ENCODE data around the gene MCM7. TPM values are rescaled to one million over a fixed set of nuclear protein-coding genes. Genes with fewer than 3 reads are reported as not detected.
A peak's percentile ranks its signal among the peaks of the same experiment; 100 is the strongest.

MCM7 gene
- total and polyA plus RNA-seq, 2 of the 13 experiments (the other 11 are each of a cell fraction or from before 2014, with no cell fraction given): 84.5 to 214 TPM

- TF ChIP-seq JDP2 (CRISPR knock-in tag; IDR thresholded peaks at IDR 0.05; ENCODE audit: borderline replicate concordance) (0 out of 2 replicates have a peak, but pooled peaks have one; percentile 18), ZSCAN12 (CRISPR knock-in tag; IDR thresholded peaks at IDR 0.05) (peak; percentile 55; the same call in 1 of the 2 replicates), DZIP1 (CRISPR knock-in tag; IDR thresholded peaks at IDR 0.05) (no peak), ASH2L (IDR thresholded peaks at IDR 0.05; ENCODE audit: insufficient read length, low read depth, low read length) (peak; percentile 52), ELF4 (CRISPR knock-in tag; IDR thresholded peaks at IDR 0.05; ENCODE audit: borderline replicate concordance) (no peak), TBX3 (IDR thresholded peaks at IDR 0.05; ENCODE audit: borderline replicate concordance) (0 out of 2 replicates have a peak, but pooled peaks have one; percentile 27), ONECUT2 (CRISPR knock-in tag; IDR thresholded peaks at IDR 0.05) (no peak), RAD21 (CRISPR knock-in tag; IDR thresholded peaks at IDR 0.05) (no peak), SMC3 (IDR thresholded peaks at IDR 0.05; ENCODE audit: low read length) (no peak), ZNF549 (CRISPR knock-in tag; IDR thresholded peaks at IDR 0.05) (no peak), NRL (CRISPR knock-in tag; IDR thresholded peaks at IDR 0.05; ENCODE audit: borderline replicate concordance) (no peak), ZNF761 (CRISPR knock-in tag; conservative IDR thresholded peaks at IDR 0.05) (0 out of 2 replicates have a peak, but pooled peaks have one; percentile 34), ZNF609 (CRISPR knock-in tag; IDR thresholded peaks at IDR 0.05; ENCODE audit: borderline replicate concordance) (no peak), HMG20A (CRISPR knock-in tag; IDR thresholded peaks at IDR 0.05; ENCODE audit: borderline replicate concordance) (no peak), ZNF557 (CRISPR knock-in tag; IDR thresholded peaks at IDR 0.05) (peak; percentile 31), SP4 (CRISPR knock-in tag; IDR thresholded peaks at IDR 0.05) (peak; percentile 52), ZNF296 (CRISPR knock-in tag; conservative IDR thresholded peaks at IDR 0.05) (0 out of 2 replicates have a peak, but pooled peaks have one; percentile 9), STAG1 (CRISPR knock-in tag; IDR thresholded peaks at IDR 0.05) (no peak), BORCS8-MEF2B (CRISPR knock-in tag; IDR thresholded peaks at IDR 0.05) (no peak), ZFY (CRISPR knock-in tag; IDR thresholded peaks at IDR 0.05) (peak; percentile 67)
Measured at GRCh38 chr7:100126931-100127865, 26.0 kb upstream of the MCM7 start, which contains the start of gene MBLAC1 (continued).

All from HepG2 (cell line).